Liver (tissue), 3 donors: ENCODE results near the gene CSTPP1.

Source experiments
- EGR1 ChIP-seq, 2 donors: IDR thresholded peaks; 2 replicates each; pipeline ENCODE4 v1.6.1; 2016 to 2018; ENCODE audit warnings: antibody characterized with exemption in 2 of 2, low read depth in 2 of 2
- FOXA1 ChIP-seq: IDR thresholded peaks from 2 replicates; pipeline ENCODE4 v1.6.1; 2016; ENCODE audit warnings: antibody characterized with exemption
- GABPA ChIP-seq, 2 donors: IDR thresholded peaks in 1 of 2; conservative IDR thresholded peaks in 1 of 2; 2 replicates each; pipeline ENCODE4 v1.6.1; 2016; ENCODE audit warnings: antibody characterized with exemption in 2 of 2, mild to moderate bottlenecking in 1 of 2, moderate library complexity in 1 of 2
- HNF4A ChIP-seq, 2 donors: conservative IDR thresholded peaks; 2 replicates each; pipeline ENCODE4 v1.6.1; 2016; ENCODE audit warnings: antibody characterized with exemption in 2 of 2, mild to moderate bottlenecking in 2 of 2
- NR2F2 ChIP-seq: IDR thresholded peaks from 2 replicates; pipeline ENCODE4 v1.6.1; 2016; ENCODE audit warnings: antibody characterized with exemption
- RAD21 ChIP-seq, 2 donors: IDR thresholded peaks; 2 replicates each; pipeline ENCODE4 v1.6.1; 2016; ENCODE audit warnings: antibody characterized with exemption in 2 of 2, mild to moderate bottlenecking in 2 of 2
- SP1 ChIP-seq: IDR thresholded peaks from 2 replicates; pipeline ENCODE4 v1.6.1; 2018; ENCODE audit warnings: antibody characterized with exemption, mild to moderate bottlenecking
- YY1 ChIP-seq: IDR thresholded peaks from 2 replicates; pipeline ENCODE4 v1.6.1; 2016; ENCODE audit warnings: antibody characterized with exemption, mild to moderate bottlenecking
- TF ChIP-seq, protein P1 (sequence below): fragments of 150-350 bp; IDR thresholded peaks from 2 replicates; pipeline ENCODE4 v1.5.1; 2017; ENCODE audit warnings: improper control_type of control experiment, low read depth, low read length; ENCODE audit not compliant: missing input control
- TF ChIP-seq, protein P2 (sequence below): IDR thresholded peaks from 2 replicates; pipeline ENCODE4 v1.6.1; 2016; ENCODE audit warnings: antibody characterized with exemption, mild to moderate bottlenecking
- TF ChIP-seq, protein P3 (sequence below): IDR thresholded peaks from 2 replicates; pipeline ENCODE4 v1.6.1; 2016; ENCODE audit warnings: antibody characterized with exemption
- donor health status: healthy.
- donor health status: healthy.

DNA sequence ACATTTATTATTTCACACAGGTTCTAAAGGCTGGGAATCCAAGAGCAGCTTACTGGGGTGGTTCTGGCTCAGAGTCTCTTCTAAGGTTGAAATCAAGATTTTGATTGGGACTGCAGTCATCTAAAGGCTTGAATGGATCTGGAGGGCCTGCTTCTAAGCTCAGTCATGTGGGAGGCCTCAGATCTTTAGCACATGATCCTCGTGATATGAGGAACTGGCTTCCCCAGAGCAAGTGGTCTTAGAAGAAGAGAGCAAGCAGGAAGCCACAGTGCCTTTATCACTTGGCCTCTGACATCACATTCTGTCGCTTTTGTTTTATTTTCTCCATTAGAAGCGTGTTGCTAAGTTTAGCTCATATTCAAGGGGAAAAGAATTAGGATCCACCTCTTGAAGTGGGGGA is 151.2 kb downstream of the CSTPP1 start:
- TF ChIP-seq, protein P1, sequence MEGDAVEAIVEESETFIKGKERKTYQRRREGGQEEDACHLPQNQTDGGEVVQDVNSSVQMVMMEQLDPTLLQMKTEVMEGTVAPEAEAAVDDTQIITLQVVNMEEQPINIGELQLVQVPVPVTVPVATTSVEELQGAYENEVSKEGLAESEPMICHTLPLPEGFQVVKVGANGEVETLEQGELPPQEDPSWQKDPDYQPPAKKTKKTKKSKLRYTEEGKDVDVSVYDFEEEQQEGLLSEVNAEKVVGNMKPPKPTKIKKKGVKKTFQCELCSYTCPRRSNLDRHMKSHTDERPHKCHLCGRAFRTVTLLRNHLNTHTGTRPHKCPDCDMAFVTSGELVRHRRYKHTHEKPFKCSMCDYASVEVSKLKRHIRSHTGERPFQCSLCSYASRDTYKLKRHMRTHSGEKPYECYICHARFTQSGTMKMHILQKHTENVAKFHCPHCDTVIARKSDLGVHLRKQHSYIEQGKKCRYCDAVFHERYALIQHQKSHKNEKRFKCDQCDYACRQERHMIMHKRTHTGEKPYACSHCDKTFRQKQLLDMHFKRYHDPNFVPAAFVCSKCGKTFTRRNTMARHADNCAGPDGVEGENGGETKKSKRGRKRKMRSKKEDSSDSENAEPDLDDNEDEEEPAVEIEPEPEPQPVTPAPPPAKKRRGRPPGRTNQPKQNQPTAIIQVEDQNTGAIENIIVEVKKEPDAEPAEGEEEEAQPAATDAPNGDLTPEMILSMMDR, result no peak
- TF ChIP-seq EGR1 (IDR thresholded peaks at IDR 0.05; ENCODE audit: low read depth in 2 of 2) (no peak), RAD21 (IDR thresholded peaks at IDR 0.05) (no peak), SP1 (no peak), HNF4A (conservative IDR thresholded peaks at IDR 0.05) (no peak), YY1 (no peak), GABPA (IDR thresholded peaks at IDR 0.05 in 1 of 2, conservative IDR thresholded peaks at IDR 0.05 in 1 of 2) (no peak), FOXA1 (no peak), NR2F2 (no peak)
- TF ChIP-seq, protein P2, sequence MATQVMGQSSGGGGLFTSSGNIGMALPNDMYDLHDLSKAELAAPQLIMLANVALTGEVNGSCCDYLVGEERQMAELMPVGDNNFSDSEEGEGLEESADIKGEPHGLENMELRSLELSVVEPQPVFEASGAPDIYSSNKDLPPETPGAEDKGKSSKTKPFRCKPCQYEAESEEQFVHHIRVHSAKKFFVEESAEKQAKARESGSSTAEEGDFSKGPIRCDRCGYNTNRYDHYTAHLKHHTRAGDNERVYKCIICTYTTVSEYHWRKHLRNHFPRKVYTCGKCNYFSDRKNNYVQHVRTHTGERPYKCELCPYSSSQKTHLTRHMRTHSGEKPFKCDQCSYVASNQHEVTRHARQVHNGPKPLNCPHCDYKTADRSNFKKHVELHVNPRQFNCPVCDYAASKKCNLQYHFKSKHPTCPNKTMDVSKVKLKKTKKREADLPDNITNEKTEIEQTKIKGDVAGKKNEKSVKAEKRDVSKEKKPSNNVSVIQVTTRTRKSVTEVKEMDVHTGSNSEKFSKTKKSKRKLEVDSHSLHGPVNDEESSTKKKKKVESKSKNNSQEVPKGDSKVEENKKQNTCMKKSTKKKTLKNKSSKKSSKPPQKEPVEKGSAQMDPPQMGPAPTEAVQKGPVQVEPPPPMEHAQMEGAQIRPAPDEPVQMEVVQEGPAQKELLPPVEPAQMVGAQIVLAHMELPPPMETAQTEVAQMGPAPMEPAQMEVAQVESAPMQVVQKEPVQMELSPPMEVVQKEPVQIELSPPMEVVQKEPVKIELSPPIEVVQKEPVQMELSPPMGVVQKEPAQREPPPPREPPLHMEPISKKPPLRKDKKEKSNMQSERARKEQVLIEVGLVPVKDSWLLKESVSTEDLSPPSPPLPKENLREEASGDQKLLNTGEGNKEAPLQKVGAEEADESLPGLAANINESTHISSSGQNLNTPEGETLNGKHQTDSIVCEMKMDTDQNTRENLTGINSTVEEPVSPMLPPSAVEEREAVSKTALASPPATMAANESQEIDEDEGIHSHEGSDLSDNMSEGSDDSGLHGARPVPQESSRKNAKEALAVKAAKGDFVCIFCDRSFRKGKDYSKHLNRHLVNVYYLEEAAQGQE, result no peak
- TF ChIP-seq, protein P3, sequence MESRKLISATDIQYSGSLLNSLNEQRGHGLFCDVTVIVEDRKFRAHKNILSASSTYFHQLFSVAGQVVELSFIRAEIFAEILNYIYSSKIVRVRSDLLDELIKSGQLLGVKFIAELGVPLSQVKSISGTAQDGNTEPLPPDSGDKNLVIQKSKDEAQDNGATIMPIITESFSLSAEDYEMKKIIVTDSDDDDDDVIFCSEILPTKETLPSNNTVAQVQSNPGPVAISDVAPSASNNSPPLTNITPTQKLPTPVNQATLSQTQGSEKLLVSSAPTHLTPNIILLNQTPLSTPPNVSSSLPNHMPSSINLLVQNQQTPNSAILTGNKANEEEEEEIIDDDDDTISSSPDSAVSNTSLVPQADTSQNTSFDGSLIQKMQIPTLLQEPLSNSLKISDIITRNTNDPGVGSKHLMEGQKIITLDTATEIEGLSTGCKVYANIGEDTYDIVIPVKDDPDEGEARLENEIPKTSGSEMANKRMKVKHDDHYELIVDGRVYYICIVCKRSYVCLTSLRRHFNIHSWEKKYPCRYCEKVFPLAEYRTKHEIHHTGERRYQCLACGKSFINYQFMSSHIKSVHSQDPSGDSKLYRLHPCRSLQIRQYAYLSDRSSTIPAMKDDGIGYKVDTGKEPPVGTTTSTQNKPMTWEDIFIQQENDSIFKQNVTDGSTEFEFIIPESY, result no peak
